Ectodermal cell (in vitro differentiated cells): ENCODE results near the gene CAMK2D.

ENCODE experiments used
- H3K27ac ChIP-seq: 2 replicates; pipeline ENCODE4 v1.7.0; 2013; ENCODE audit warnings: mild to moderate bottlenecking, low read depth, low read length; ENCODE audit not compliant: insufficient read depth, poor library complexity, severe bottlenecking
- H3K27me3 ChIP-seq: 2 replicates; pipeline ENCODE4 v1.7.0; 2013; ENCODE audit warnings: mild to moderate bottlenecking, low read length; ENCODE audit not compliant: insufficient read depth, control insufficient read depth, poor library complexity, severe bottlenecking
- H3K36me3 ChIP-seq: one replicate; pipeline ENCODE4 v1.7.0; 2013; ENCODE audit warnings: low read length; ENCODE audit not compliant: control insufficient read depth, insufficient read depth
- H3K4me1 ChIP-seq: one replicate; pipeline ENCODE4 v1.7.0; 2013; ENCODE audit warnings: low read length; ENCODE audit not compliant: control insufficient read depth, insufficient read depth
- H3K4me3 ChIP-seq: 2 replicates; pipeline ENCODE4 v1.7.0; 2013; ENCODE audit warnings: low read depth, low read length, control low read depth; ENCODE audit not compliant: insufficient read depth
- H3K9me3 ChIP-seq: 2 replicates; pipeline ENCODE4 v1.7.0; 2013; ENCODE audit warnings: mild to moderate bottlenecking, low read length, moderate library complexity; ENCODE audit not compliant: control insufficient read depth
- WGBS, 2 experiments: methylation state at CpG; one replicate each; pipeline ENCODE4 v1.1.7; 2013; ENCODE audit warnings: missing lambda C conversion rate in 2 of 2; 5-methylcytosine and 5-hydroxymethylcytosine counted together

Gene CAMK2D

DNA sequence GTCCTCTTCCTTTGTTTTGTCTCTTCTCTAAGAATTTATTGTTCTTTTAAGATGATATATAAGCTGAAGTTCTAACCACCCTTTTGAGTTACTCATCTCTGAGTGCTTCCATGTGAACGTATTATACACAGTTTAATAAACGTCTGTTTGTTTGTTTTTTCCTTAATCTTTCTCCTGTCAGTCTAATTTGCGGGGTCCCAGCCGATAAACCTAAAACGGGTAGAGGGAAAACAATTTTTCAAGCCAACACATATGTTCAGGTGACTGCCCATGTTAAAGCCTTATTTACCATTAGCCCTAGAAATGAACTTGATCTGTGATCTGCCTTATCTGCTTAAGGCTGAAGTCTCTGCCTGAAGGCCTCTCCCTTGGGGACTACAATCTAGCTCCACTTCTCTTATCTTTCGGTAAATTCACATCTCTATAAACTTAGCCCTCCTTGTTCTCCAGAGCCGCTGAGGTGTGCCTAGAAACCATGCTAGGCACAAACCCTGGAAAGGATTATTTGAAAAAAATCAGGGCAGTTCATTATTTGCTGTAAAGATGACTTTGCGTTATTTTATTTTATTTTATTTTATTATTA is 158.8 kb downstream of the CAMK2D start:
- Histone ChIP-seq H3K27me3 (no peaks in the 10 kb centered on the region), H3K4me3 (no peak overlapping the region), H3K36me3 (no peaks in the 10 kb centered on the region), H3K9me3 (no peaks in the 10 kb centered on the region), H3K4me1 (no peaks in the 10 kb centered on the region), H3K27ac (no peak overlapping the region)
- 90 to 91% methylated on average over 7 of the region's 8 CpGs for WGBS, 2 experiments

DNA sequence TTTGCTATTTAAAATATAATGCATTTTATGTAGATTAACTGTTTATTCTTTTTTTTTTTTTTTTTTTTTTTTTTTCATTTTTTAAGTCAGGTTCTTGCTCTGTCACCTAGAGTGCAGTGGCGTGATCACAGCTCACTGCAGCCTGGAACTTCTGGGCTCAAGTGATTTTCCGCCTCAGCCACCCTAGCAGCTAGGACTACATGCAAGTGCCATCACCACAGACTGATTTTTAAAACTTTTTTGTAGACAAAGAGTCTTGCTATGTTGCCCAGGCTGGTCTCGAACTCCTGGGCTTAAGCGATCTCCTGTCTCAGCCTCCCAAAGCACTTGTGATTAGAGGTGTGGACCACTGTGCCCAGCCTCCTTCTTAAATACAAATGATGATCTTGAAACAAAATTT is 159.9 kb downstream of the CAMK2D start:
- Histone ChIP-seq H3K36me3 (no peaks in the 10 kb centered on the region), H3K27me3 (no peaks in the 10 kb centered on the region), H3K4me1 (no peaks in the 10 kb centered on the region), H3K4me3 (no peak overlapping the region), H3K27ac (no peak overlapping the region), H3K9me3 (no peaks in the 10 kb centered on the region)
- 95% methylated on average over 4 of the region's 4 CpGs for WGBS, 2 experiments

GRCh38 chr4:113596396-113596795 is 165.1 kb downstream of the CAMK2D start:
- no peaks in the 10 kb centered on the region for H3K36me3 ChIP-seq
- H3K27ac ChIP-seq: no peak overlapping the region
- no peak overlapping the region for H3K4me3 ChIP-seq
- 95 to 96% methylated on average over 5 of the region's 6 CpGs for WGBS, 2 experiments
- no peaks in the 10 kb centered on the region for H3K9me3 ChIP-seq
- no peaks in the 10 kb centered on the region for H3K4me1 ChIP-seq
- H3K27me3 ChIP-seq: no peaks in the 10 kb centered on the region

- Histone ChIP-seq H3K36me3 (no peaks in the 10 kb centered on the region), H3K4me1 (no peaks in the 10 kb centered on the region), H3K27me3 (no peaks in the 10 kb centered on the region), H3K4me3 (no peak overlapping the region), H3K27ac (no peak overlapping the region), H3K9me3 (no peaks in the 10 kb centered on the region)
- 82 to 83% methylated on average over 2 of the region's 2 CpGs for WGBS, 2 experiments
Measured at GRCh38 chr4:113594231-113594556, 167.3 kb downstream of the CAMK2D start.

GRCh38 chr4:113593400-113594230 is 167.9 kb downstream of the CAMK2D start:
- no peak overlapping the region for H3K4me3 ChIP-seq
- no peaks in the 10 kb centered on the region for H3K4me1 ChIP-seq
- H3K27me3 ChIP-seq: no peaks in the 10 kb centered on the region
- no peaks in the 10 kb centered on the region for H3K9me3 ChIP-seq
- no peak overlapping the region for H3K27ac ChIP-seq
- H3K36me3 ChIP-seq: no peaks in the 10 kb centered on the region
- WGBS, 2 experiments: 82 to 92% methylated on average over 1 of the region's 1 CpG

DNA sequence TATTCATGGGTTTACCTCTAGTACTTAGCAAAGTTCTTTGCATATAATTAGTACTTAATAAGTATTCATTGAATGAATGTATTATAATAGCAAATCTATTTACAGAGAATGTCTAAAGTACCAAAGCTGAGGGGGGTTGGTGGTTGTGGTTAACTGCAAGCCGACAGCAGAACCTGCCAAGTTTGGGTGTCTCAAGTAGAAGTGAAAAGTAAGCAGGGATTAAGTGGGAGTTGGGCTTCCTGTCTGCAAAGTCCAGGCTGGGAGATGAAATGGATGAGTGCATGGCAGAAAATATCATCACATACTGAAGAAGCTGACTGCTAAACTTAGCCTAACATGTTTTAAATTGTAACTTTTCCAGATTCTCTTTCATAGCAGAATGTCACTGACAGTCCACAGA is 169.6 kb downstream of the CAMK2D start:
- H3K4me3 ChIP-seq: no peak overlapping the region
- no peaks in the 10 kb centered on the region for H3K36me3 ChIP-seq
- H3K27ac ChIP-seq: no peak overlapping the region
- no peaks in the 10 kb centered on the region for H3K9me3 ChIP-seq
- H3K4me1 ChIP-seq: no peaks in the 10 kb centered on the region
- WGBS, 2 experiments: 91 to 93% methylated on average over 1 of the region's 1 CpG
- H3K27me3 ChIP-seq: no peaks in the 10 kb centered on the region

DNA sequence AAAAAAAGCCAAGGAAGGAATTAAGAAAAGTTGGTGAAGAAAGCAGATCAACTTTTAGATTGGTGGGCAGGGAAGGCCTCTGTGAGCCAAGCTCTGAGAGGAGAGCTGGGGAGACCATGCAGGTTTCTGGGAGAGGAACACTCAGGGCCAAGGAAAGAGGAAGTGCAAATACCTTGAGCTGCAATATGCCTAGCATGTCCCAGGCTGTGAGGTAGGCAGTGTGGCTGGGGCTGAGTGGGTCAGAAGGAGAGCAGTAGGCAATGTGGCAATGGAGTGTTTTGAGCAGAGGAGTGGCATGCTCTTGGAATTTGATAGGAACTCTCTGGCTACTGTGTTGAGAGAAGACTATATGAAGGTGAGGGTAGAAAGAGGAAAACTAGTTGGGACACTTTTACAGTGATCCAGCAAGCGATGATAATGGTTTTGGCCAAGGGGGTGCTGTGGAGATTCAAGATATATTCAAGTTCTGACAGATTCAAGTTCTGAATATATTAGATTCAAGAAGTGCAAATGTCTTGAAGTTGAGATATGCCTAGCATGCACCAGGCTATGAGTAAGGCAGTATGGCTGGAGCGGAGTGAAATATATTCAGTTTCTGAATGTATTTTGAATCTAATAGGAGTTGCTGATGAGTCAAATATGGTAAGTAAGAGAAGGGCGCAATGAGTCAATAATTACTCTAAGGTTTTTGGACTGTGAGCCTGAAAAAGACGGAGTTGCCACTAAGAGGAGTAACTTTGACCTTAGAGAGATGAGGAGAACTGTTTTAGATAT is 172.5 kb downstream of the CAMK2D start:
- 94 to 95% methylated on average over 4 of the region's 4 CpGs for WGBS, 2 experiments
- Histone ChIP-seq H3K27ac (no peak overlapping the region), H3K4me1 (peaks cover 8% of the 10 kb centered on the region), H3K9me3 (no peaks in the 10 kb centered on the region), H3K27me3 (no peaks in the 10 kb centered on the region), H3K36me3 (no peaks in the 10 kb centered on the region), H3K4me3 (no peak overlapping the region)

DNA sequence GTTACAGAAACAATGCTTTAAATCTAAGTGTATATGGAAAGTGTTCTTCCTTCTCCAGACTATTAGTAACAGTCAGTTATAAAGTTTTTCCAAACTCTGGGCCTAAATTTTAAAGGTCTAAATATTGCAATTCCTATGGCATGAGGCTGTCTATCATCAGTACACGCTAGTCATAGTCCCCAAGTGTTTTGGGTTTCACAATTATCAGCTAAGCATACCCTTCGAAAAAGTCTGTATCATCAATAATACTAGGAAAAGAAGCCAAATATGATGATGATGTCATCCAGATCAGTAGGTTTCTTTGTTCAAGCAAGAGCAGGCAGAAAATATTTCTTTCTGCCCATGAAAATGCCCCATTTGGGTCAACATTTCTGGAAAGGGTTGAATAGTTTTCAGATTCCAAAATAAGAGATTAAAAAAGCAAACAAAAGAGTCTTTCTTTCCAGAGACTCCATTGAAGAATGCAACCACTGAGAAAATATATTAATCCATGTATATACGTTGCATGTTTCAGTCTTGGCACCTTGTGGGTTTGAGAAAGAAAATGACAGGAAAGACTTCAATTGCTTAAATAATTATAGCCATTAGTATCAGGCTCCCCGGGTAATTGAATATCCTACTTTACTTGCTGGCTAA is 173.8 kb downstream of the CAMK2D start:
- no peak overlapping the region for H3K27ac ChIP-seq
- peaks cover 14% of the 10 kb centered on the region for H3K4me1 ChIP-seq
- 50 to 64% methylated on average over 2 to 3 of the region's 4 CpGs for WGBS, 2 experiments
- no peaks in the 10 kb centered on the region for H3K36me3 ChIP-seq
- H3K27me3 ChIP-seq: no peaks in the 10 kb centered on the region
- no peaks in the 10 kb centered on the region for H3K9me3 ChIP-seq
- H3K4me3 ChIP-seq: no peak overlapping the region

- H3K9me3 ChIP-seq: no peaks in the 10 kb centered on the region
- no peak overlapping the region for H3K27ac ChIP-seq
- H3K4me1 ChIP-seq: peaks cover 14% of the 10 kb centered on the region
- H3K36me3 ChIP-seq: no peaks in the 10 kb centered on the region
- H3K4me3 ChIP-seq: no peak overlapping the region
- no peaks in the 10 kb centered on the region for H3K27me3 ChIP-seq
- WGBS, 2 experiments: 91 to 98% methylated on average over 1 to 2 of the region's 2 CpGs
Measured at GRCh38 chr4:113587156-113587555, 174.4 kb downstream of the CAMK2D start.

DNA sequence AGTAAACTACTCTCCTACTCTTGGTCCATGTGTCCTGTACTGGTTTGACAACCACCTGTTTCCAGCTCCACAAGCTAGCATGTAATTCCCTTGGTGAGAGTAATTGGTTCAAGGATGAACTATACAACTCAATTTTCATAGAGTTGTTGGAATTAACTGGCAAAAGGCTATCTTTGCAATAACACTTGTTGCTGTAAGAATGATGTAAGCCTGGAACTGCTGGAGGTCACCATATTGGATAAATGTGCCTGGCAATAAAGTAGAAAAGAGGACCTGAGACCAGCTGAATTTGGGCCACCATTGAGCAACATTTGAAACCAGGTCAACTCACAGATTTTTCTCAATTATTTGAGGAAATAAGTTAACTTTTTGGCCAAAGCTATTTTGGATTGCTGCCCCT is 175.5 kb downstream of the CAMK2D start:
- H3K27me3 ChIP-seq: no peaks in the 10 kb centered on the region
- H3K9me3 ChIP-seq: no peaks in the 10 kb centered on the region
- H3K36me3 ChIP-seq: no peaks in the 10 kb centered on the region
- no peak overlapping the region for H3K27ac ChIP-seq
- no peak overlapping the region for H3K4me3 ChIP-seq
- peaks cover 14% of the 10 kb centered on the region for H3K4me1 ChIP-seq
